GM19455 (cell line): ENCODE data around the gene HNRNPH3.

ENCODE experiments used
- ATAC-seq: cut with Tn5 transposase; IDR thresholded peaks from one replicate; pipeline ENCODE4 v1.9.1; 2021; ENCODE audit not compliant: unreplicated experiment

The HNRNPH3 gene

DNA sequence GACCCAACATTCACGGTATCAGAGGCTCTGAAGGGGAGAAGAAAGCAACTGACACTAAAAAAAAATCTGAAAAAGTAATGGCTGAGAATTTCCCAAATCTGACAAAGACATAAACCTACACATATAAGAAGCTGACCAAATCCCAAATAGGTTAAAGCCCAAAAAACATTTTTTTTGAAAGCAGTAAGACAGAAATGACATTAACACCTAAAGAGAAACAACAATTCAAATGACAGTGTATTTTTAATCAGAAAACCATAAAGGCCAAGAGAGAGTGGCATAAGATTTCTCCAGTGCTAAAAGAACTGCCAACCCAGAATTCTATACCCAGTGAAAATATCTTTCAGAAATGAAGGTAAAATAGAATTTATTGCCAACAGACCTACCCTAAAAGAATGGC lies 39.7 kb downstream of the HNRNPH3 start:
- ATAC-seq: no peak

DNA sequence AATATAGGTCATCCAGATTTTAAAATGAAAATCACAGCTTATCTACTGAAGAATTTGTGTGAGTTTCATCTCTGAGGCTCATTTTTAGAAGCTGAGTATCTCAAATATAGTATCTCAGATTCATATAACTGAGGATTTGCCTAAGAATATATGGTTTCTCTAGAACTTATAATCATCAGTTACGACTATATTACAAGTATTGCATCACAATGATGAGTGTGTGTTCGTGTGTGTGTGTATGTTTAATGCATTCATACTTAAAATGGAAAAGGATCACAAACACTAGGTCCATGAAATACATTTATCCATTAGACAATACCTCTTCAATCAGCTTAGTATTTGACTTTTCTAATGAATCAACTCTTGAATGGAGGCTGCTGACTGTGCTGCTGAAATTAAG lies 53.9 kb downstream of the HNRNPH3 start:
- no peak for ATAC-seq
